Fibroblast of the aortic adventitia (primary cell): ENCODE results near the gene B4GAT1. TPM values are rescaled to one million over a fixed set of nuclear protein-coding genes. Genes with fewer than 3 reads are reported as not detected.
A peak's percentile ranks its signal among the peaks of the same experiment; 100 is the strongest.

ENCODE experiments used
- DNase-seq: peaks from one replicate; pipeline ENCODE4 v3.0.0-alpha.2; 2010; ENCODE audit warnings: low read depth
- H3K4me3 ChIP-seq: 2 replicates; pipeline ENCODE4 v1.5.1; 2011; ENCODE audit warnings: low read depth, mild to moderate bottlenecking, control low read depth, low read length, moderate library complexity
- total RNA-seq: library from RNA; depleted of rRNA; stranded (reverse); fragments of >200 nt; gene quantifications from 2 replicates; pipeline ENCODE4 v1.2.3, GENCODE V29; 2012; ENCODE audit warnings: low replicate concordance
- TF ChIP-seq, protein P1 (sequence below): IDR thresholded peaks from 2 replicates; pipeline ENCODE4 v1.5.1; 2011; ENCODE audit warnings: mild to moderate bottlenecking, low read length, control low read depth, inconsistent platforms; ENCODE audit not compliant: insufficient read depth

Gene B4GAT1
- total RNA-seq, 1 donor = 21.5 TPM

DNA sequence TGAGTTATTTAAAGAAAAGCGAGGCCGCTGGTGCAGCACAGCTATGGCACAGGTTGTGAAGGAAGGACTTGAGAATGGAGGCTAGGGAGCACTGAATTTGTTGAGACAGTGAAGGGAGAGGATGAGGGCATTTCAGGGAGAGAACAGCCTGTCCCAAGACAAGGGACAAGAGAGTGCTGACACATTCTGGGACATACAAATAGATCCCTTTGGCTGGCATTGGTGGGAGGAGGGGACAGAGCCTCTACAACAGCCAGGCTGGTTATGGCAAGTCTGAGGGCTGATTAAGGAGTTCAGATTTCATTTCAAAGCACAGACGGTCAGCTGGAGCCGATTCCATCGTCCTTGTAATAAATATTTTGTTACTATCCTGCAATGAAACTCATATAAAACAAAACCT is 25.8 kb upstream of the B4GAT1 start:
- TF ChIP-seq, protein P1, sequence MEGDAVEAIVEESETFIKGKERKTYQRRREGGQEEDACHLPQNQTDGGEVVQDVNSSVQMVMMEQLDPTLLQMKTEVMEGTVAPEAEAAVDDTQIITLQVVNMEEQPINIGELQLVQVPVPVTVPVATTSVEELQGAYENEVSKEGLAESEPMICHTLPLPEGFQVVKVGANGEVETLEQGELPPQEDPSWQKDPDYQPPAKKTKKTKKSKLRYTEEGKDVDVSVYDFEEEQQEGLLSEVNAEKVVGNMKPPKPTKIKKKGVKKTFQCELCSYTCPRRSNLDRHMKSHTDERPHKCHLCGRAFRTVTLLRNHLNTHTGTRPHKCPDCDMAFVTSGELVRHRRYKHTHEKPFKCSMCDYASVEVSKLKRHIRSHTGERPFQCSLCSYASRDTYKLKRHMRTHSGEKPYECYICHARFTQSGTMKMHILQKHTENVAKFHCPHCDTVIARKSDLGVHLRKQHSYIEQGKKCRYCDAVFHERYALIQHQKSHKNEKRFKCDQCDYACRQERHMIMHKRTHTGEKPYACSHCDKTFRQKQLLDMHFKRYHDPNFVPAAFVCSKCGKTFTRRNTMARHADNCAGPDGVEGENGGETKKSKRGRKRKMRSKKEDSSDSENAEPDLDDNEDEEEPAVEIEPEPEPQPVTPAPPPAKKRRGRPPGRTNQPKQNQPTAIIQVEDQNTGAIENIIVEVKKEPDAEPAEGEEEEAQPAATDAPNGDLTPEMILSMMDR = no peak
- no peak for DNase-seq
- H3K4me3 ChIP-seq = no peak overlapping the region

DNA sequence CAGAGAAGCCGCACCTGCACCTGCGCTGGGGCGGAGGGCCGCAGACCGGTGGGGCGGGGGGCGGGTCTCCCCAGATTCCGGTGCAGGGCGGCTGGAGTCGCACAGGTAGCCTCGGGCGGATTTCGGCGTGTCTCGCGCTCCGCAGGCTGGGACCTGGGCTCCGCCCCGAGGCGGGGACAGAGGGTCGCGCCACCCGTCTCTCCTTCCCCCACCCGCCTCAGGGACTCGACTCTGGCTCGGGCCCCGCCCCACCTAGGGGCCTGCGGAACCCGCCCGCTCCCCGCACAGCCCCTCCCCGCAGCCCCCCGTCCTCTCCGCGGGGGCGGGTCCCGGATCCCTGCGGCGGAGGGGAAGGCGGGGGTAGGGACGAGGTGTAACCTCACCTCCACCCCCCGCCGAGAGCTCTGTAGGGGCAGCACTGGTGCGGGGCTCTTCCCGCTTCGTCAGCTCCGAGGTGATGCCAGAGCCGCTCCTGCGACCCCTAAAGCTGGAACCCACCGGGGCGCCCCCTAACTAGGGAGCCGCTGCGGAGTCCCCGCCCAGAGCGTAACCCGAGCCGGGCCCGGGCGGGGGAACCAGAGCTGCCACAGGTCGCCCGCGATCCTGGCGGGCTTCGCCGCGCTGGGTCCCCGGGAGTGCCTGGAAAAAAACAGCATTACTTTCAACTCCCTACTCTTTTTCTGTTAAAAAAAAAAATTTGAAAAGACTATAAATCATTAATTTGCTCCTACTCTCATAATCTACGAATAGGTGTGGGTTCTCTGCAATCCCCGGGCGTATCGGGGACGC is 24.4 kb upstream of the B4GAT1 start, which contains the start of gene SLC29A2:
Gene SLC29A2, minus strand, starts transcription at position 134 of the 789 bp plus-strand sequence. CDS start 169 bp downstream, outside the sequence.
- no peak for DNase-seq
- TF ChIP-seq, protein P1 = no peak
- peak within 1 kb of the TSS; percentile 50 for H3K4me3 ChIP-seq

DNA sequence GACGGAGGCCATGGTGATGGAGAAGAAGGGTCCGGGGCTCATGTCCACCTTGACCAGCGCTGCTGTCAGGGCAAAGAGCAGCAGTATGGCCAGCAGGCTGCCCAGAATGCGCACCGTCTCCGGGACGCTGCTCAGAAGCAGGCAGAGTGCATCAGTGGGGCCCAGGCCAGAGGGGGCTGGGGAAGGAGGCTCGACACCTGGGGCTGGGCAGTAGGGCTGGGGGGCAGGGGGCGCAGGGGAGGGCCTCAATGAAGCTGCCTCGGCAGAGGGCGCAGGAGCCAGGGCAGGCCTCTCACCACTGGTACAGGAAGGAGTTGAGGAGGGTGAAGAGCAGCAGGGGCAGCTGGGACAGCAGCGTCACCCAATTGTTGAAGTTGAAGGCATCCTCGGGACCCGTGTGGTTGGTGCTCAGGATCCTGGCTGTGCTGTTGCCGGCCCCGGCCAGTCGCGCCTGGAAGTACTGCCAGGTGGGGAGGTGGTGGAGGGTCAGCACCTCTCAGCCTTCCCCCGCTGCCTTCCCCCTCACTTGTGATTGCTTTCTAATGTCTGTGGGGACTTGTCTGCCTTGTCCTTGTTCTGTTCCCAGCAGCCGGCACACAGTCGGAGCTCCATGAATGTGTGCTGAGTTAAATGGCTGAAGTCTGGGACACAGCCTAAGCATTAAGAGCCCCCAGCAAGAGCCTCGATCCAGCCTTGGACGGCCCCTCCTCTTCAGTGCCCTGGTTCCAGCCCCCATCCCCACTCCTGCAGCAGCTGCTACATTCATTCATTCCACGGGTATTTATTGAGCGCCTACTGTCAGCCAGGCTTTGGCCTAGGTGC is 21.9 kb upstream of the B4GAT1 start:
- no peak overlapping the region for H3K4me3 ChIP-seq
- DNase-seq = no peak
- TF ChIP-seq, protein P1 = no peak

DNA sequence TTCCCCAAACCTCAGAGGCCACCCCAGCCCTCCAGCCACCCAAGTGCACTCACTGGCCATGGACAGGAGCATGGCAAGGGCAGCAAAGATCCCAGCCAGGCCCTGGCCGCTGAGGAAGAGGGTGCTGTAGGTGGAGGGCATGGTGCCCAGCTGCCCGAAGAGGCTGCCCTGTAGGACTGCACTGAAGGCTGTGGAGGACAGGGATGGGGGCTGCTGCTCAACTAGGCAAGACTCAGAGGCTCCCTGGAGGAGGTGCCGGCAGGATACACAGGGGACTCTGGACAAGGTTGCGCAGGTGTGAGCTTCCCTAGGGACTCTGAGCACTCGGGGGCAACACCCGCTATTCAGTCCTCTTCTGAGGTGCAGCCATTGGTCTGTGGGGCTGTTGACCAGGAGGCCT is 21.1 kb upstream of the B4GAT1 start:
- no peak for DNase-seq
- no peak overlapping the region for H3K4me3 ChIP-seq
- TF ChIP-seq, protein P1 = no peak

DNA sequence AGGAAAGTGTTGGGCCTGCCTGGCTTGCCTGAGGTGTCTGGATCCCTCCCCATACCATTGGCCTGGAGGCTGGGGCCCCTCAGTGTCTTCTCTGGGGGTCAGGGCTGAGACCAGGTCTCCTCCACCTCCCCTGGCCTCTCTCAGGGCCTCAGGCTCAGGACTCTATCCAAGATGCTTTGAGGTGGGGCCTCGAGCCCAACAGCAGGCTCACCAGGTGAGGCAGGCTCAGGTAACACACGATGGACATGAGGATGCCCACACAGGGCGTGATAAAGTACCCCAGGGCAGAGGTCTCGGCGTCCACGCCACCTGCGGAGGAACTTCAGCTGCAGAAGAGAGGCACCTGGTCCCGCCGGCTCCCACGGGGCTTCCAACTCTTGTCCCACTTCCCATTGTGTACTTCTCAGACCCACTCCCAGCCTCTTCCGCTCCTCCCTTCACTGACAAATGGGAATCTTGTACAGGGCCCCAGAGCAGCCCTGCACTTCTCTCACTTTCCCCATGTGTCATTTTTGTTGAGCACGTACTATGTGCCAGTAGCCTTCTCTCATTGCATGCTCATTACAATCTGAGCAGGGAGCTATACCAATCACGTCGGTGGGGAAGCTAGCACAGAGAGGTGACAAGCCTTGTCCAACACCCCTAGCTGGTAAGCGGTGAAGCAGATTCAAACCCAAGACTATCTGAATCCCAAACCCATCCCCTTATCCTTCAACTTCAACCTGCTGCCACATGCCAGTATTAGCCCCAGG is 20.3 kb upstream of the B4GAT1 start:
- TF ChIP-seq, protein P1 = no peak
- DNase-seq = no peak
- no peak overlapping the region for H3K4me3 ChIP-seq

DNA sequence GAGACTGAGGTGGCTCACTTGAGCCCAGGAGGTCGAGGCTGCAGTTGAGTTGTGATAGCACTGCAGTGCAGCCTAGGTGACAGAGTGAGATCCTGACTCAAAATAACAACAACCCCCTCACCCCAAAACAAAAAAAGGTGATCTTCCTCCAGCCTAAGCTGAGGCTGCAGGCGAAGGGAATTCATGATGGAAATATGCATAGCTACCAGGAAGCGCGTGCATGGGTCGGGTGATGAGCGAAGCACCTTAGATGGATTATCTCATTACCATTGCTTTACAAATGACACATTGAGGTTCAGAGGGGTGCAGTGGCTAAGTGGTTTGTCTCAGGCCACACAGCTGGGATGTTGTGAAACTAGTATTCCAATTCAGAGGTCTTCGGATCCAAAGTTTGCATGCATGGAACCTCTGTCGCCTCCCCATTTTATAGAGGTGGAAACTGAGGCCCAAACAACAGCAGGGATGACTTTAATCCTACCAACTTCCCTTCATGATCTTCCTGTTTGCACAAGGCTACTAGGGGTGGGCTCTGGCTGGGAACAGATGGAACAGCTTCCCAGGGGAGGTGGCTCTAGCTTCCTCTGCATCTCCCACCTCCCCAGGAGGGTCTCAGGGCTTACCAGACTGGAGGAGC is 19.5 kb upstream of the B4GAT1 start:
- H3K4me3 ChIP-seq = no peak overlapping the region
- TF ChIP-seq, protein P1 = no peak
- DNase-seq = no peak
